Transverse colon (tissue), 4 donors: ENCODE results near the gene SPCS1.

Experiments used
- CTCF ChIP-seq, 5 experiments: fragments of 200-600 bp in 3 of 5; fragments of 450-650 bp in 2 of 5; sonication (generic) in 3 of 5; IDR thresholded peaks; 1 replicate in 2 of 5; 2 replicates in 3 of 5; pipeline ENCODE4 v1.5.1; 2016 to 2017; ENCODE audit warnings: antibody characterized with exemption in 5 of 5, inconsistent platforms in 3 of 5, mild to moderate bottlenecking in 2 of 5, moderate library complexity in 1 of 5
- POLR2AphosphoS5 ChIP-seq, 3 donors: sonication (generic); formaldehyde crosslinking; IDR thresholded peaks; one replicate each; pipeline ENCODE4 v1.6.1; 2016; ENCODE audit warnings: antibody characterized with exemption in 3 of 3

DNA sequence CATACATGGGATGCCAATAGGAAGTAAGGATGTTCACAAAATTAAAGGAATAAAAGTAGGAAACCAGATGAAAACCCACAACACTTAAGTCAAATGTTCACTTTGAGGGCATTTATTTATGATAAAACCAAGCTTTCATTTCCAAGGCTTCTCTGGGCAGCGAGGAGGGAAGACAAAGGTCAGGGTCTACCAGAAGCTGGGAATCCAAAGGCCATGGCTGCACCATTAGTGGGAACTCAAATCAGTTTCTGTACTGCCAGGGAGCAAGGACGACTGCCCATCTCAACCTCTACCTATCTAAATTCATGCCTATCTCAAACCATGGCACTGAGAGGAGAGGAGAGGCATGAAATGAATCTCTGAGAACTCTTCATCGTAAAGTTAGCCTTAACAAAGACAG, 42.8 kb upstream of the SPCS1 start:
- TF ChIP-seq POLR2AphosphoS5 (IDR thresholded peaks at IDR 0.05) (no peak), CTCF (IDR thresholded peaks at IDR 0.05) (no peak)
